ENCODE results near the gene NOTUM. TPM values are rescaled to one million over a fixed set of nuclear protein-coding genes. Genes with fewer than 3 reads are reported as not detected.

NOTUM gene
- total and polyA plus RNA-seq, 9 of the 15 experiments (the other 6 are each of a cell fraction or from before 2014, with no cell fraction given): 0.03 to 14.0 (median 4.1) TPM

- no peak for TF ChIP-seq CSDE1 (IDR thresholded peaks at IDR 0.05)
- TF ChIP-seq DIDO1 (tag; IDR thresholded peaks at IDR 0.05; ENCODE audit: low read depth): no peak; the same call in 1 of the 2 replicates
- TF ChIP-seq ZBTB43 (CRISPR knock-in tag; IDR thresholded peaks at IDR 0.05): 0 out of 2 replicates have a peak, but pooled peaks have one; percentile 23
- 0 out of 2 replicates have a peak, but pooled peaks have one; percentile 33 for TF ChIP-seq NFIC (IDR thresholded peaks at IDR 0.05)
- TF ChIP-seq SOX6 (IDR thresholded peaks at IDR 0.05): peak; percentile 68
- TF ChIP-seq NBN (IDR thresholded peaks at IDR 0.05; ENCODE audit: low read depth): no peak
- peak; percentile 78 for TF ChIP-seq NCOA6 (IDR thresholded peaks at IDR 0.05)
- no peak for TF ChIP-seq ZNF398 (CRISPR knock-in tag; IDR thresholded peaks at IDR 0.05)
- peak; percentile 57; the same call in 1 of the 2 replicates for TF ChIP-seq PML (IDR thresholded peaks at IDR 0.05; ENCODE audit: low read length)
- TF ChIP-seq MBD2 (IDR thresholded peaks at IDR 0.05; ENCODE audit: borderline replicate concordance, low read depth): peak; percentile 16; the same call in 1 of the 2 replicates
- peak in 1 of 2 experiments; percentile 51; a peak in 1 of 4 replicates for TF ChIP-seq FOXK2 (conservative IDR thresholded peaks at IDR 0.05 in 1 of 2, IDR thresholded peaks at IDR 0.05 in 1 of 2; ENCODE audit: low read depth in 2 of 2)
- peak; percentile 93; the same call in 1 of the 2 replicates for TF ChIP-seq ERF (CRISPR knock-in tag; IDR thresholded peaks at IDR 0.05)
- no peak for TF ChIP-seq ZBTB5 (IDR thresholded peaks at IDR 0.05)
- no peak for TF ChIP-seq ZNF217 (CRISPR knock-in tag; IDR thresholded peaks at IDR 0.05)
- TF ChIP-seq ZNF316 (IDR thresholded peaks at IDR 0.05): no peak
- TF ChIP-seq FOXA3 (CRISPR knock-in tag; conservative IDR thresholded peaks at IDR 0.05 in 1 of 2, IDR thresholded peaks at IDR 0.05 in 1 of 2): 0 out of 4 replicates have a peak, but pooled peaks of 1 of the 2 experiments have one; percentile 8
- TF ChIP-seq JUND (IDR thresholded peaks at IDR 0.05; ENCODE audit: borderline replicate concordance, low read depth, low read length): peak; percentile 53
- no peak; the same call in 2 of the 3 replicates for TF ChIP-seq JUND (tag; IDR thresholded peaks at IDR 0.05; ENCODE audit: borderline replicate concordance, low read depth, low read length)
- TF ChIP-seq SP1 (CRISPR knock-in tag; IDR thresholded peaks at IDR 0.05): peak; percentile 92
- TF ChIP-seq ZMIZ1 (IDR thresholded peaks at IDR 0.05; ENCODE audit: low read depth in 2 of 2, low read length in 2 of 2): no peak; a peak in 2 of 4 replicates
- no peak for TF ChIP-seq GTF2A2 (tag; IDR thresholded peaks at IDR 0.05)
Measured at GRCh38 chr17:81977211-81977808, 16.3 kb upstream of the NOTUM start, which contains the start of gene ASPSCR1 (continued).
